Thoracic aorta (tissue), 2 donors: Measurements from ENCODE around the gene PAPPA2. TPM values are rescaled to one million over a fixed set of nuclear protein-coding genes. Genes with fewer than 3 reads are reported as not detected.

Experiments used
- ATAC-seq: fragments of 150-250 bp; one replicate; pipeline ENCODE4 v1.8.0; 2017; ENCODE audit warnings: low read depth; ENCODE audit not compliant: insufficient number of reproducible peaks, low FRiP score
- DNase-seq: peaks from one replicate; pipeline ENCODE4 v3.0.0-alpha.2; 2020; ENCODE audit warnings: low spot score
- H3K27ac ChIP-seq, 2 donors: fragments of 200-600 bp; sonication (generic); 1 replicate in 1 of 2; 2 replicates in 1 of 2; pipeline ENCODE4 v1.5.1; 2016; ENCODE audit warnings: mild to moderate bottlenecking in 2 of 2, moderate library complexity in 2 of 2
- H3K27me3 ChIP-seq: fragments of 200-600 bp; sonication (generic); replicated peaks from 2 replicates; pipeline ENCODE4 v1.6.0; 2016; ENCODE audit warnings: mild to moderate bottlenecking; ENCODE audit not compliant: insufficient read depth
- H3K36me3 ChIP-seq: fragments of 200-600 bp; sonication (generic); one replicate; pipeline ENCODE4 v1.5.1; 2016
- H3K4me1 ChIP-seq, 2 donors: fragments of 200-600 bp; sonication (generic); 1 replicate in 1 of 2; 2 replicates in 1 of 2; pipeline versions ENCODE4 v1.5.1 to v1.6.0; 2016; ENCODE audit warnings: low read depth in 2 of 2, mild to moderate bottlenecking in 1 of 2; ENCODE audit not compliant: control insufficient read depth in 1 of 2
- H3K4me3 ChIP-seq: fragments of 200-600 bp; sonication (generic); 2 replicates; pipeline ENCODE4 v1.5.1; 2016; ENCODE audit warnings: mild to moderate bottlenecking
- H3K9me3 ChIP-seq: fragments of 200-600 bp; sonication (generic); 2 replicates; pipeline ENCODE4 v1.5.1; 2016
- CTCF ChIP-seq: fragments of 200-600 bp; sonication (generic); IDR thresholded peaks from one replicate; pipeline ENCODE4 v1.5.1; 2019; ENCODE audit warnings: antibody characterized with exemption
- total RNA-seq, 2 donors: library from RNA; depleted of rRNA; stranded (reverse); fragments of >200 nt; gene quantifications; one replicate each; pipeline versions ENCODE4 v1.1.0 to v1.2.3, GENCODE V29; 2016

The PAPPA2 gene
- total RNA-seq, 2 donors from 2014 or later = 1.1 to 2.0 TPM

GRCh38 chr1:176778056-176778455 lies 315.1 kb downstream of the PAPPA2 start:
- H3K27ac ChIP-seq = no peak overlapping the region
- H3K36me3 ChIP-seq = no peaks in the 10 kb centered on the region
- ATAC-seq (no peak), DNase-seq (no peak)
- H3K9me3 ChIP-seq = no peaks in the 10 kb centered on the region
- H3K4me3 ChIP-seq = no peak overlapping the region
- H3K4me1 ChIP-seq = no peaks in the 10 kb centered on the region
- H3K27me3 ChIP-seq = no peaks in the 10 kb centered on the region
- no peak for TF ChIP-seq CTCF

GRCh38 chr1:176779992-176780328 lies 317.0 kb downstream of the PAPPA2 start:
- Histone ChIP-seq H3K36me3 (no peaks in the 10 kb centered on the region), H3K4me3 (no peak overlapping the region), H3K27me3 (no peaks in the 10 kb centered on the region), H3K9me3 (no peaks in the 10 kb centered on the region), H3K4me1 (no peaks in the 10 kb centered on the region), H3K27ac (no peak overlapping the region)
- no peak for TF ChIP-seq CTCF
- ATAC-seq (no peak), DNase-seq (no peak)

- ATAC-seq = no peak
- Histone ChIP-seq H3K4me3 (no peak overlapping the region), H3K9me3 (no peaks in the 10 kb centered on the region), H3K36me3 (no peaks in the 10 kb centered on the region), H3K27me3 (no peaks in the 10 kb centered on the region), H3K27ac (no peak overlapping the region), H3K4me1 (no peaks in the 10 kb centered on the region)
- no peak for DNase-seq
- TF ChIP-seq CTCF = no peak
These were observed 320.3 kb downstream of the PAPPA2 start for GRCh38 chr1:176783309-176783708.

- Histone ChIP-seq H3K4me1 (no peaks in the 10 kb centered on the region), H3K36me3 (no peaks in the 10 kb centered on the region), H3K27me3 (no peaks in the 10 kb centered on the region), H3K9me3 (no peaks in the 10 kb centered on the region), H3K27ac (no peak overlapping the region), H3K4me3 (no peak overlapping the region)
- DNase-seq = no peak
- TF ChIP-seq CTCF = no peak
- no peak for ATAC-seq
These were observed 322.1 kb downstream of the PAPPA2 start for GRCh38 chr1:176785056-176785455.

GRCh38 chr1:176785791-176786190 lies 322.8 kb downstream of the PAPPA2 start:
- no peak overlapping the region for H3K27ac ChIP-seq
- H3K27me3 ChIP-seq = no peaks in the 10 kb centered on the region
- ATAC-seq = no peak
- no peak overlapping the region for H3K4me3 ChIP-seq
- no peaks in the 10 kb centered on the region for H3K4me1 ChIP-seq
- no peaks in the 10 kb centered on the region for H3K36me3 ChIP-seq
- TF ChIP-seq CTCF = no peak
- DNase-seq = no peak
- no peaks in the 10 kb centered on the region for H3K9me3 ChIP-seq
